ENCODE measurements around the gene ZRANB3. TPM values are rescaled to one million over a fixed set of nuclear protein-coding genes. Genes with fewer than 3 reads are reported as not detected.
"Not testable (repeated sequence)": the region's sequence is repeated elsewhere in the genome, so short reads cannot be mapped to it uniquely, and the experiment has no call there.

Gene ZRANB3
- total RNA-seq, 1 donor from 2014 or later: 11.0 TPM

DNA sequence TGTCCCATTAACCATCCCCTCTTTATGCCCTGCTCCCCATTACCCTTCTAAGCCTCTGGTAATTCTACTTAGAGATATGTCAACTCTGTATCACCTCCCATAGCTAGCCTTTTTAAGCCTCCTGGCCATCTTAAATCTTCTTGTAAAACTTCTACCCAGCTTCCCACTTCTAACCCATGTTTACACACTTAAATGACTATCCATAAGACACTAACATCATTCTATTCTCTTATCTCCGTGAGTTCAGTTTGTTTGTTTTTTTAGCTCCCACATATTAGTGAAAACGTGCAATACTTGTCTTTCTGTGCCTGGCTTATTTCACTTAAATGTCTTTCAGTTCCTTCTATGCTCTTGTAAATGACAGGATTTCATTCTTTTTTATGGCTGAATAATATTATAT, 436.5 kb downstream of the ZRANB3 start:
- no peak for DNase-seq (ENCODE audit: extremely low spot score, unreplicated experiment)
- Mint-ChIP-seq H3K4me3 (ENCODE audit: unreplicated experiment) (no peak overlapping the region), H3K27ac (ENCODE audit: unreplicated experiment) (no peak overlapping the region), H3K36me3 (ENCODE audit: unreplicated experiment) (peaks cover 20% of the 10 kb centered on the region), H3K4me1 (ENCODE audit: unreplicated experiment) (peaks cover 10% of the 10 kb centered on the region), H3K9me3 (ENCODE audit: unreplicated experiment) (no peaks in the 10 kb centered on the region), H3K27me3 (ENCODE audit: unreplicated experiment) (no peaks in the 10 kb centered on the region)
- TF ChIP-seq, protein P1, sequence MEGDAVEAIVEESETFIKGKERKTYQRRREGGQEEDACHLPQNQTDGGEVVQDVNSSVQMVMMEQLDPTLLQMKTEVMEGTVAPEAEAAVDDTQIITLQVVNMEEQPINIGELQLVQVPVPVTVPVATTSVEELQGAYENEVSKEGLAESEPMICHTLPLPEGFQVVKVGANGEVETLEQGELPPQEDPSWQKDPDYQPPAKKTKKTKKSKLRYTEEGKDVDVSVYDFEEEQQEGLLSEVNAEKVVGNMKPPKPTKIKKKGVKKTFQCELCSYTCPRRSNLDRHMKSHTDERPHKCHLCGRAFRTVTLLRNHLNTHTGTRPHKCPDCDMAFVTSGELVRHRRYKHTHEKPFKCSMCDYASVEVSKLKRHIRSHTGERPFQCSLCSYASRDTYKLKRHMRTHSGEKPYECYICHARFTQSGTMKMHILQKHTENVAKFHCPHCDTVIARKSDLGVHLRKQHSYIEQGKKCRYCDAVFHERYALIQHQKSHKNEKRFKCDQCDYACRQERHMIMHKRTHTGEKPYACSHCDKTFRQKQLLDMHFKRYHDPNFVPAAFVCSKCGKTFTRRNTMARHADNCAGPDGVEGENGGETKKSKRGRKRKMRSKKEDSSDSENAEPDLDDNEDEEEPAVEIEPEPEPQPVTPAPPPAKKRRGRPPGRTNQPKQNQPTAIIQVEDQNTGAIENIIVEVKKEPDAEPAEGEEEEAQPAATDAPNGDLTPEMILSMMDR (IDR thresholded peaks at IDR 0.05): no peak

DNA sequence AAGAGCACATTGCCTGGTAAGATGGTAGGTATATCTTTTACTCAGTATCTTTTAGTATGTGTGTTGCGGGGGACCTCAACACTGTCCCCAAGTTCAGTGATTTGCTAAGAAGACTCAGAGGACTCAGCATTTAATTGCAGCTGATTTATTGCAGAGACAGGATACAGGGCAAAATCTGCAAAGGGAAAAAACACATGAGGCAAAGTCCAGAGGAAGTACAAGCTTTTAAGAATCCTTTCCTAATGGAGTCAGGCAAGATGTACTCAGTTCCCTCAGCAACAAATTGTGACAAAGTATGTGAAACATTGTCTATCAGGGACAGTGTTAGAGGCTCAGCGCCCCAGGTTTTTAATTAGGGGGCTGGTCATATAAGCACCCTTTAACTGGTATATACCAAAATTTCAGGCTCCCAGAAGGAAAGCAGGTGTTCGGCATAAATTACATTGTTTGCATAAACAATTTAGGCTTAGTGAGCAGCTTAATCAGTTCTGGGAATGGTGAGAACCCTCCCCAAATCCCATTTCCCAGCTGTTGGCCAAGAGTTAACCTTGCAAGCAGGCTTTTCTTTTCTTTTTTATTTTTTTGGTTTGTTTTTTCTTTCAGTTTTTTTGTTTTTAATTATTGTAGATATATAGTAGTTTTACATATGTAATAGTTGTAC, 437.2 kb downstream of the ZRANB3 start:
- H3K4me3 Mint-ChIP-seq (ENCODE audit: unreplicated experiment): no peak overlapping the region
- no peak overlapping the region for H3K27ac Mint-ChIP-seq (ENCODE audit: unreplicated experiment)
- peaks cover 6% of the 10 kb centered on the region for H3K4me1 Mint-ChIP-seq (ENCODE audit: unreplicated experiment)
- DNase-seq (ENCODE audit: extremely low spot score, unreplicated experiment): no peak
- H3K27me3 Mint-ChIP-seq (ENCODE audit: unreplicated experiment): no peaks in the 10 kb centered on the region
- TF ChIP-seq, protein P1 (IDR thresholded peaks at IDR 0.05): no peak
- H3K9me3 Mint-ChIP-seq (ENCODE audit: unreplicated experiment): no peaks in the 10 kb centered on the region
- H3K36me3 Mint-ChIP-seq (ENCODE audit: unreplicated experiment): peaks cover 26% of the 10 kb centered on the region

DNA sequence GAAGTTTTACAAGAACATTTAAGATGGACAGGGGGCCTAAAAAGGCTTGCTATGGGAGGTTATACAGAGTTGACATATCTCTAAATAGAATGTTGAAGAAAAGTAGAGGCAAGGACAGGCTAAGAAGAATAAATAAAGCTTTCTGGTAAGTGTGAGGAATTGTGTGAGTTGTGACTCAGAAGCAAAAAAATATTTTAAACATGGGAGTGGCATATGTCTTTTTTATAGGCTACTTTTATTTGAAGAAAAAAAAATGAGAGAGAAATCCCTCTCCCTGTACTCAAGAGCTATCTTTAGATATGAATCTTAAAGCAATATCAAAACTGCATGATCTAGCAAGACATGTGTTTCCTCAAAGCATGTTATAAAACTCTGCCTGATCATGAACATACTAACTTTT, 437.8 kb downstream of the ZRANB3 start:
- no peak for DNase-seq (ENCODE audit: extremely low spot score, unreplicated experiment)
- Mint-ChIP-seq H3K27ac (ENCODE audit: unreplicated experiment) (no peak overlapping the region), H3K36me3 (ENCODE audit: unreplicated experiment) (peaks cover 27% of the 10 kb centered on the region)

DNA sequence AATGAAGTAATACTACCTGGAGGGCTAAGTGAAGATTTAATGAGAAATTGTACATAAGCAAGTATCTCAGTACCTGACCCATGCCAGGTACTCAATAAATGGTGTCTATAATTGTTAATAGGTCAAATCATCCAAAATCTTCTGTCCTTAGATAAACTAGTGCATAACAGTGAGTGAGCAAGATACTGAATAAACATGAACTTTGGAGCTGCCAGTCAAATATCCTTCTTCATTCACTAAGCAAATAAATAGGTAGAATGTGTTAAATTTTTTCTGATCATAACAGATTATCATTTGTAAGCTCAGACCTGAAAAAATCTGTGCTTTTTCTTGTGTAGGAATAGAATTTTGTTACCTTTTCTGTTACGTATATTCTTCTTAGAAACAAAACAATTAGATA, 439.3 kb downstream of the ZRANB3 start:
- H3K27me3 Mint-ChIP-seq (ENCODE audit: unreplicated experiment): no peaks in the 10 kb centered on the region
- no peak for DNase-seq (ENCODE audit: extremely low spot score, unreplicated experiment)
- no peaks in the 10 kb centered on the region for H3K9me3 Mint-ChIP-seq (ENCODE audit: unreplicated experiment)
- TF ChIP-seq, protein P1 (IDR thresholded peaks at IDR 0.05): no peak
- no peak overlapping the region for H3K4me3 Mint-ChIP-seq (ENCODE audit: unreplicated experiment)
- no peak overlapping the region for H3K27ac Mint-ChIP-seq (ENCODE audit: unreplicated experiment)
- H3K36me3 Mint-ChIP-seq (ENCODE audit: unreplicated experiment): peaks cover 27% of the 10 kb centered on the region
- H3K4me1 Mint-ChIP-seq (ENCODE audit: unreplicated experiment): peaks cover 5% of the 10 kb centered on the region

More for the DNA sequence above, 437.8 kb downstream of the ZRANB3 start:
- Mint-ChIP-seq H3K9me3 (ENCODE audit: unreplicated experiment) (no peaks in the 10 kb centered on the region), H3K4me1 (ENCODE audit: unreplicated experiment) (peaks cover 5% of the 10 kb centered on the region), H3K4me3 (ENCODE audit: unreplicated experiment) (no peak overlapping the region), H3K27me3 (ENCODE audit: unreplicated experiment) (no peaks in the 10 kb centered on the region)
- TF ChIP-seq, protein P1 (IDR thresholded peaks at IDR 0.05): no peak

DNA sequence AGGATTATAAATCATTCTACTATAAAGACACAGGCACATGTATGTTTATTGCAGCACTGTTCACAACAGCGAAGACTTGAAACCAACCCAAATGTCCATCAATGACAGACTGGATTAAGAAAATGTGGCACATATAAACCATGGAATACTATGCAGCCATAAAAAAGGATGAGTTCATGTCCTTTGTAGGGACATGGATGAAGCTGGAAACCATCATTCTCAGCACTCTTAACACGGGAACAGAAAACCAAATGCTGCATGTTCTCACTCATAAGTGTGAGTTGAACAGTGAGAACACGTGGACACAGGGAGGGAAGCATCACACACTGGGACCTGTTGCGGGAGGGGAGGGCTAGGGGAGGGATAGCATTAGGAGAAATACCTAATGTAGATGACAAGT, 441.4 kb downstream of the ZRANB3 start:
- not testable (repeated sequence) for H3K4me3 Mint-ChIP-seq (ENCODE audit: unreplicated experiment); H3K9me3 Mint-ChIP-seq (ENCODE audit: unreplicated experiment); H3K27me3 Mint-ChIP-seq (ENCODE audit: unreplicated experiment); DNase-seq (ENCODE audit: extremely low spot score, unreplicated experiment); H3K4me1 Mint-ChIP-seq (ENCODE audit: unreplicated experiment); H3K27ac Mint-ChIP-seq (ENCODE audit: unreplicated experiment)
- peaks cover 20% of the 10 kb centered on the region for H3K36me3 Mint-ChIP-seq (ENCODE audit: unreplicated experiment)

Other genes starting within 250 kb of the ZRANB3 start
- gene R3HDM1, start 266 bp upstream of the ZRANB3 start, total RNA-seq: 29.7 and 35.0 TPM in 2 replicates
- 109 and 118 TPM in 2 replicates for gene UBXN4, start 210.6 kb upstream of the ZRANB3 start, total RNA-seq